ENCODE data around the gene RNF148.
"Not testable (repeated sequence)": the region's sequence is repeated elsewhere in the genome, so short reads cannot be mapped to it uniquely, and the experiment has no call there.

RNF148 gene

GRCh38 chr7:122691569-122692235 lies 11.0 kb downstream of the RNF148 start:
- no peak for DNase-seq (ENCODE audit: low read depth)

GRCh38 chr7:122689346-122690109 lies 13.2 kb downstream of the RNF148 start:
- no peak for DNase-seq (ENCODE audit: low read depth)

- no peak for DNase-seq (ENCODE audit: low read depth)
Measured at GRCh38 chr7:122688400-122688998, 14.2 kb downstream of the RNF148 start.

- DNase-seq (ENCODE audit: low read depth) = no peak
Measured at GRCh38 chr7:122686360-122686878, 16.3 kb downstream of the RNF148 start.

- no peak for DNase-seq (ENCODE audit: low read depth)
Measured at GRCh38 chr7:122684504-122684903, 18.2 kb downstream of the RNF148 start.

GRCh38 chr7:122682815-122683550 lies 19.7 kb downstream of the RNF148 start:
- no peak for DNase-seq (ENCODE audit: low read depth)

GRCh38 chr7:122681186-122681585 lies 21.5 kb downstream of the RNF148 start:
- not testable (repeated sequence) for DNase-seq (ENCODE audit: low read depth)

GRCh38 chr7:122679813-122680212 lies 22.9 kb downstream of the RNF148 start:
- no peak for DNase-seq (ENCODE audit: low read depth)

- not testable (repeated sequence) for DNase-seq (ENCODE audit: low read depth)
Measured at GRCh38 chr7:122679269-122679709, 23.4 kb downstream of the RNF148 start.

GRCh38 chr7:122677149-122677548 lies 25.6 kb downstream of the RNF148 start:
- no peak for DNase-seq (ENCODE audit: low read depth)

- no peak for DNase-seq (ENCODE audit: low read depth)
Measured at GRCh38 chr7:122676466-122676865, 26.3 kb downstream of the RNF148 start.

GRCh38 chr7:122675621-122676020 lies 27.1 kb downstream of the RNF148 start:
- no peak for DNase-seq (ENCODE audit: low read depth)

GRCh38 chr7:122675011-122675410 lies 27.7 kb downstream of the RNF148 start:
- DNase-seq (ENCODE audit: low read depth) = no peak

GRCh38 chr7:122674502-122674901 lies 28.2 kb downstream of the RNF148 start:
- DNase-seq (ENCODE audit: low read depth) = no peak

- DNase-seq (ENCODE audit: low read depth) = no peak
Measured at GRCh38 chr7:122673951-122674350, 28.8 kb downstream of the RNF148 start.

GRCh38 chr7:122672536-122672935 lies 30.2 kb downstream of the RNF148 start:
- DNase-seq (ENCODE audit: low read depth) = no peak

GRCh38 chr7:122663733-122664132 lies 39.0 kb downstream of the RNF148 start:
- no peak for DNase-seq (ENCODE audit: low read depth)

- no peak for DNase-seq (ENCODE audit: low read depth)
Measured at GRCh38 chr7:122658856-122659255, 43.9 kb downstream of the RNF148 start.

- DNase-seq (ENCODE audit: low read depth) = no peak
Measured at GRCh38 chr7:122653685-122654084, 49.0 kb downstream of the RNF148 start.

GRCh38 chr7:122652876-122653275 lies 49.8 kb downstream of the RNF148 start:
- no peak for DNase-seq (ENCODE audit: low read depth)

All from stimulated activated CD8-positive, alpha-beta memory T cell treated with anti-CD3 and anti-CD28 coated beads, Interleukin-7, amount 100 ng/mL, for 24 hours (primary cell).